ENCODE measurements around the gene RBBP4. TPM values are rescaled to one million over a fixed set of nuclear protein-coding genes. Genes with fewer than 3 reads are reported as not detected.

Gene RBBP4
- polyA plus RNA-seq (2013, experiment 1 of 4), result 482 TPM
- 469 TPM for polyA plus RNA-seq (2013, experiment 2 of 4)
- polyA plus RNA-seq (2013, experiment 3 of 4), result 329 TPM
- 343 TPM for polyA plus RNA-seq (2013, experiment 4 of 4)

- Histone ChIP-seq H3K4me1 (ENCODE audit: control insufficient read depth, insufficient read depth, low read length) (no peaks in the 10 kb centered on the region), H3K27me3 (ENCODE audit: control insufficient read depth, insufficient read depth, low read length, poor library complexity, severe bottlenecking) (no peaks in the 10 kb centered on the region), H3K4me3 (ENCODE audit: insufficient read depth, low read depth, low read length) (peak within 1 kb of the TSS; percentile 94), H3K9me3 (ENCODE audit: control insufficient read depth, low read length) (no peaks in the 10 kb centered on the region), H3K36me3 (ENCODE audit: control insufficient read depth, insufficient read depth, low read length) (peaks cover 21% of the 10 kb centered on the region), H3K27ac (ENCODE audit: insufficient read depth, low read depth, low read length, poor library complexity, severe bottlenecking) (peak within 1 kb of the TSS; percentile 99)
- 0% methylated on average over 67 of the region's 67 CpGs for WGBS, 2 experiments
These were observed at the start of gene RBBP4 for GRCh38 chr1:32650752-32651460. RBBP4 (plus strand) TSS chr1:32651208; CDS start chr1:32651307, 99 bp downstream.

DNA sequence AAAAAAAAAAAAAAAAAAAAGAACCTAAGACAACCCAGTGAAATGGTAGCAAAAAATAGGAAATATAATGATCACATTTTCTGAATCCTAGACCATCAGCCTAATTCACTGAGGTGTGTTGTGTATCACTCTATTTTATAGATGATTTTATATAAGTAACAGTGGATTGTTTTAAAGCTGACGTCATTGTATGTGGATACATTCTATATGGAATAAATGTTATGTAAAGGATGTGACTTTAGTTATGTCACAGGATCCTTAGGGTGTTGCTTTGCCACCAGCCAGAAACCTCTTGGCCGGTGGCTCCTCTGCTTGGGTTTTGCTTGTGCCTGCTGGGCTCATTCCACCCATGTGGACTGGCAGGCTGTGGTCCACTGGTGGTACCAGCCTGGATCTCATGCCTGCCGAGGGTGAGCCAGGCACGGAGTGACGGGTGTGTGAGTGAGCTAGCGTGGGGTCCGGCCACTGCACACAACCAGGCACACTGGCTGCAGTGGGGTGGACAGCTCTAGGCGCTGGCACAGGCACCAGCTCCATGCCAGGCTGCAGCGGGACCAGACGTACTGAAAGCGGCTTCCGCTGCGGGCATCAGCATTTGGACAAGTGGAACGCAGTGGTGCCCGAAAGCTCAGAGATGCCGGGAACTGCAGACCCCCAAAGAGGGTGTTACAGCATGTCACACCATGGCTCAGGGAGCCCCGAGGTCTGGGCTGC lies 45.1 kb upstream of the RBBP4 start:
- H3K27me3 ChIP-seq (ENCODE audit: control insufficient read depth, insufficient read depth, low read length, poor library complexity, severe bottlenecking), result no peaks in the 10 kb centered on the region
- H3K4me3 ChIP-seq (ENCODE audit: insufficient read depth, low read depth, low read length), result no peak overlapping the region
- H3K36me3 ChIP-seq (ENCODE audit: control insufficient read depth, insufficient read depth, low read length), result no peaks in the 10 kb centered on the region
- H3K4me1 ChIP-seq (ENCODE audit: control insufficient read depth, insufficient read depth, low read length), result no peaks in the 10 kb centered on the region
- 96% methylated on average over 17 of the region's 17 CpGs for WGBS, 2 experiments
- no peaks in the 10 kb centered on the region for H3K9me3 ChIP-seq (ENCODE audit: control insufficient read depth, low read length)
- H3K27ac ChIP-seq (ENCODE audit: insufficient read depth, low read depth, low read length, poor library complexity, severe bottlenecking), result no peak overlapping the region

- WGBS, 2 experiments, result 94 to 95% methylated on average over 11 of the region's 11 CpGs
- no peaks in the 10 kb centered on the region for H3K36me3 ChIP-seq (ENCODE audit: control insufficient read depth, insufficient read depth, low read length)
- H3K9me3 ChIP-seq (ENCODE audit: control insufficient read depth, low read length), result no peaks in the 10 kb centered on the region
- no peak overlapping the region for H3K27ac ChIP-seq (ENCODE audit: insufficient read depth, low read depth, low read length, poor library complexity, severe bottlenecking)
- H3K4me1 ChIP-seq (ENCODE audit: control insufficient read depth, insufficient read depth, low read length), result no peaks in the 10 kb centered on the region
- H3K27me3 ChIP-seq (ENCODE audit: control insufficient read depth, insufficient read depth, low read length, poor library complexity, severe bottlenecking), result no peaks in the 10 kb centered on the region
- no peak overlapping the region for H3K4me3 ChIP-seq (ENCODE audit: insufficient read depth, low read depth, low read length)
These were observed 44.2 kb upstream of the RBBP4 start for GRCh38 chr1:32606565-32607371.

DNA sequence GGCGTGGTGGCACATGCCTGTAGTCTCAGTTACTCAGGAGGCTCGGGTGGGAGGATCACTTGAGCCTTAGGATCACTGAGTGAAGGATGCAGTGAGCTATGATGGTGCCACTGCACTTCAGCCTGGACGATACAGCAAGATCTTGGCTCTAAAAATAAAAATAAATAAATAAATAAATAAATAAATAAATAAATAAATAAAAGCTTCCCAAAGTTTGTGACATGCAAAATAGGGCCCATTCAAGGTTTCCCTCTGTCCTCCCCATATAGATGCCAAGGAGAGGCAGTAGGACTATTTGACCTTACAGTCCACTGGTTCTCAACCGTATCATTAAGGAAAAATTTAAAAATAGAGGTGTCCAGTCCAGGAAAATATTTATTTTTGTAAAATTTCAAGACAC lies 41.8 kb upstream of the RBBP4 start:
- 94 to 97% methylated on average over 2 to 3 of the region's 4 CpGs for WGBS, 2 experiments
- no peak overlapping the region for H3K4me3 ChIP-seq (ENCODE audit: insufficient read depth, low read depth, low read length)
- H3K27ac ChIP-seq (ENCODE audit: insufficient read depth, low read depth, low read length, poor library complexity, severe bottlenecking), result no peak overlapping the region
- H3K36me3 ChIP-seq (ENCODE audit: control insufficient read depth, insufficient read depth, low read length), result no peaks in the 10 kb centered on the region
- no peaks in the 10 kb centered on the region for H3K4me1 ChIP-seq (ENCODE audit: control insufficient read depth, insufficient read depth, low read length)
- H3K27me3 ChIP-seq (ENCODE audit: control insufficient read depth, insufficient read depth, low read length, poor library complexity, severe bottlenecking), result no peaks in the 10 kb centered on the region
- H3K9me3 ChIP-seq (ENCODE audit: control insufficient read depth, low read length), result no peaks in the 10 kb centered on the region

GRCh38 chr1:32611859-32612188 lies 39.2 kb upstream of the RBBP4 start:
- Histone ChIP-seq H3K9me3 (ENCODE audit: control insufficient read depth, low read length) (no peaks in the 10 kb centered on the region), H3K36me3 (ENCODE audit: control insufficient read depth, insufficient read depth, low read length) (no peaks in the 10 kb centered on the region), H3K4me1 (ENCODE audit: control insufficient read depth, insufficient read depth, low read length) (no peaks in the 10 kb centered on the region), H3K27me3 (ENCODE audit: control insufficient read depth, insufficient read depth, low read length, poor library complexity, severe bottlenecking) (no peaks in the 10 kb centered on the region), H3K27ac (ENCODE audit: insufficient read depth, low read depth, low read length, poor library complexity, severe bottlenecking) (no peak overlapping the region), H3K4me3 (ENCODE audit: insufficient read depth, low read depth, low read length) (peak overlapping the region; percentile 36)
- 51 to 57% methylated on average over 12 of the region's 12 CpGs for WGBS, 2 experiments

DNA sequence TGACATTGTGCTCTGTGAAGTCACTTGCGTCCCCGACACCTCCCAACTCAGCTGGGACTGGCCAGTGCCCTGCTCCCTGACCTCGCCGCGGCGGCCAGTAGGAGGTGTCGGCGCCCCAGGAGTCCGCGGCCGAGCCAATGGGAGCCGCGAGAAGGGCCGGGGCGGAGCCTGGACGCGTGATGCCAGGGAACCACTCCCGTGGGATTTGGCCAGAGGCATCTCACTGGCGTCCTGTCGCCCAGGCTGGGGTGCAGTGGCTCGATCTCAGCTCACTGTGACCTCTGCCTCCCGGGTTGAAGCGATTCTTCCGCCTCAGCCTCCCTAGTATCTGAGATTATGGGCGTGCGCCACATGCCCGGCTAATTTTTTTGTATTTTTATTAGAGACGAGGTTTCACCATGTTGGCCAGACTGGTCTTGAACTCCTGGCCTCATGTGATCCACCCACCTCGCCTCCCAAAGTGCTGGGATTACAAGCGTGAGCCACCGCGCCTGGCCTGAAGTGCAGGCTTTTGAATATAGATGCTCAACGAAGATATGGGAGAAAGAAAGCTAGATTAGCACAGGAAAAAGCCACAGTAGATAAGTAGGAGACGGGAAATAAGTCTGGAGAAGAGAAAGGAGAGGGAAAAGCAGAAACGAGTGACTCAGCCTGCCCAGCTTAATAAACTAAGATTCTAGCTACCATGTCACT lies 38.7 kb upstream of the RBBP4 start:
- H3K4me3 ChIP-seq (ENCODE audit: insufficient read depth, low read depth, low read length), result peak overlapping the region; percentile 36
- no peak overlapping the region for H3K27ac ChIP-seq (ENCODE audit: insufficient read depth, low read depth, low read length, poor library complexity, severe bottlenecking)
- no peaks in the 10 kb centered on the region for H3K27me3 ChIP-seq (ENCODE audit: control insufficient read depth, insufficient read depth, low read length, poor library complexity, severe bottlenecking)
- H3K4me1 ChIP-seq (ENCODE audit: control insufficient read depth, insufficient read depth, low read length), result no peaks in the 10 kb centered on the region
- 37 to 38% methylated on average over 35 of the region's 35 CpGs for WGBS, 2 experiments
- H3K9me3 ChIP-seq (ENCODE audit: control insufficient read depth, low read length), result no peaks in the 10 kb centered on the region
- no peaks in the 10 kb centered on the region for H3K36me3 ChIP-seq (ENCODE audit: control insufficient read depth, insufficient read depth, low read length)

GRCh38 chr1:32613472-32613871 lies 37.5 kb upstream of the RBBP4 start:
- Histone ChIP-seq H3K27ac (ENCODE audit: insufficient read depth, low read depth, low read length, poor library complexity, severe bottlenecking) (no peak overlapping the region), H3K27me3 (ENCODE audit: control insufficient read depth, insufficient read depth, low read length, poor library complexity, severe bottlenecking) (no peaks in the 10 kb centered on the region), H3K4me1 (ENCODE audit: control insufficient read depth, insufficient read depth, low read length) (no peaks in the 10 kb centered on the region), H3K4me3 (ENCODE audit: insufficient read depth, low read depth, low read length) (no peak overlapping the region), H3K36me3 (ENCODE audit: control insufficient read depth, insufficient read depth, low read length) (no peaks in the 10 kb centered on the region), H3K9me3 (ENCODE audit: control insufficient read depth, low read length) (no peaks in the 10 kb centered on the region)
- WGBS, 2 experiments, result 93 to 97% methylated on average over 5 of the region's 5 CpGs

GRCh38 chr1:32618673-32619221 lies 32.3 kb upstream of the RBBP4 start:
- no peaks in the 10 kb centered on the region for H3K27me3 ChIP-seq (ENCODE audit: control insufficient read depth, insufficient read depth, low read length, poor library complexity, severe bottlenecking)
- 95 to 96% methylated on average over 5 of the region's 5 CpGs for WGBS, 2 experiments

DNA sequence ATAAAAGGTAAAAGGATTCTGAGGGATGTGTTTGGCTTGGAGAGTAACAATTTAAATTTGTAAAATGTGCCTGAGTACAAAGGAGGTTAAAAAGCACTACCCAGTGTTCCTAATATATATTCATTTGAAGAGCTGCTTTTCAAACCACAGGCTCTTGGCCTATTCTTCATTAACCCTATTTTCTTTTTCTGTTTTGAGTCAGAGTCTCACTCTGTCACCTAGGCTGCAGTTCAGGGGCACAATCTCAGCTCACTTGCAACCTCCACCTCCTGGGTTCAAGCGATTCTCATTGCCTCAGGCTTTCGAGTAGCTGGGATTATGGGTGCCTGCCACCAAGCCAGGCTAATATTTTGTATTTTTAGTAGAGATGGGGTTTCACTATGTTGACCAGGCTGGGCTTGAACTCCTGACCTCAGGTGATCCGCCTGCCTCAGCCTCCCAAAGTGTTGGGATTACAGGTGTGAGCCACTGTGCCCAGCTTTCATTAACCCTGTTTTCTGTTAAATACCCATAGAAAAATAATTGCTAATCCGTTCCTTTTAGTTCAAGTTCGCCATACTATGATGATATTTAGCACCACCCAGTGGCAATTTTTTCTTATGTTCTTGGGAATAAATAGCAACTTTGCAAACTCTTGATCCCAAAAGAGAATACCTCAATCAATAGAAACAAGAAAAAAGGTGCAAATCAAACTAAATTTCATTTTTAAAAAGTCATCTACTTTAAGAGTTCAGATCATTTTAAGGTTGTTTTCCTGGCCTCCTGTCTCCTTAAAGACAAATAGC lies 31.1 kb upstream of the RBBP4 start:
- WGBS, 2 experiments, result 91 to 93% methylated on average over 5 of the region's 5 CpGs
- Histone ChIP-seq H3K36me3 (ENCODE audit: control insufficient read depth, insufficient read depth, low read length) (peaks cover 10% of the 10 kb centered on the region), H3K27me3 (ENCODE audit: control insufficient read depth, insufficient read depth, low read length, poor library complexity, severe bottlenecking) (no peaks in the 10 kb centered on the region)

More at GRCh38 chr1:32618673-32619221, 32.3 kb upstream of the RBBP4 start:
- peaks cover 10% of the 10 kb centered on the region for H3K36me3 ChIP-seq (ENCODE audit: control insufficient read depth, insufficient read depth, low read length)
- no peaks in the 10 kb centered on the region for H3K9me3 ChIP-seq (ENCODE audit: control insufficient read depth, low read length)
- no peak overlapping the region for H3K27ac ChIP-seq (ENCODE audit: insufficient read depth, low read depth, low read length, poor library complexity, severe bottlenecking)
- H3K4me3 ChIP-seq (ENCODE audit: insufficient read depth, low read depth, low read length), result no peak overlapping the region
- no peaks in the 10 kb centered on the region for H3K4me1 ChIP-seq (ENCODE audit: control insufficient read depth, insufficient read depth, low read length)

More for the DNA sequence above, 31.1 kb upstream of the RBBP4 start:
- Histone ChIP-seq H3K4me1 (ENCODE audit: control insufficient read depth, insufficient read depth, low read length) (no peaks in the 10 kb centered on the region), H3K27ac (ENCODE audit: insufficient read depth, low read depth, low read length, poor library complexity, severe bottlenecking) (no peak overlapping the region), H3K9me3 (ENCODE audit: control insufficient read depth, low read length) (no peaks in the 10 kb centered on the region), H3K4me3 (ENCODE audit: insufficient read depth, low read depth, low read length) (no peak overlapping the region)
